ACC112 (cell line): ENCODE measurements around the gene SHISA6.

Source experiments
- H2AFZ ChIP-seq: fragments of 200-600 bp; sonication (generic); one replicate; pipeline ENCODE4 v1.6.0; 2017; ENCODE audit warnings: antibody characterized with exemption, low read length; ENCODE audit not compliant: unreplicated experiment
- H3K27ac ChIP-seq: fragments of 200-600 bp; sonication (generic); 2 replicates; pipeline ENCODE4 v1.5.1; 2014; ENCODE audit warnings: low read depth, mild to moderate bottlenecking, antibody characterized with exemption, low read length, moderate library complexity
- H3K27me3 ChIP-seq: fragments of 200-600 bp; sonication (generic); 2 replicates; pipeline ENCODE4 v1.6.1; 2014; ENCODE audit warnings: mild to moderate bottlenecking, antibody characterized with exemption, low read length, moderate library complexity, mixed read lengths; ENCODE audit not compliant: insufficient read depth
- H3K36me3 ChIP-seq: fragments of 200-600 bp; sonication (generic); 2 replicates; pipeline ENCODE4 v1.6.1; 2016; ENCODE audit warnings: mild to moderate bottlenecking, antibody characterized with exemption, low read length, moderate library complexity, mixed read lengths; ENCODE audit not compliant: insufficient read depth
- H3K4me1 ChIP-seq: fragments of 200-600 bp; sonication (generic); one replicate; pipeline ENCODE4 v1.6.1; 2016; ENCODE audit warnings: low read length, mixed read lengths; ENCODE audit not compliant: insufficient read depth, unreplicated experiment, control insufficient read depth
- H3K4me3 ChIP-seq: fragments of 200-600 bp; sonication (generic); 2 replicates; pipeline ENCODE4 v1.5.1; 2014; ENCODE audit warnings: mild to moderate bottlenecking, low read depth, low read length
- H3K79me2 ChIP-seq: fragments of 200-600 bp; sonication (generic); one replicate; pipeline ENCODE4 v1.6.0; 2016; ENCODE audit warnings: low read length; ENCODE audit not compliant: control insufficient read depth, unreplicated experiment, insufficient read depth

Gene SHISA6

GRCh38 chr17:11240841-11241610 lies at the start of gene SHISA6:
TSS of gene SHISA6 (plus strand) at chr17:11241213.
- Histone ChIP-seq H3K4me1 (no peaks in the 10 kb centered on the region), H3K27me3 (peaks cover 9% of the 10 kb centered on the region), H3K36me3 (no peaks in the 10 kb centered on the region), H2AFZ (no peak within 1 kb of the TSS), H3K27ac (no peak within 1 kb of the TSS), H3K4me3 (no peak within 1 kb of the TSS), H3K79me2 (no peaks in the 10 kb centered on the region)

DNA sequence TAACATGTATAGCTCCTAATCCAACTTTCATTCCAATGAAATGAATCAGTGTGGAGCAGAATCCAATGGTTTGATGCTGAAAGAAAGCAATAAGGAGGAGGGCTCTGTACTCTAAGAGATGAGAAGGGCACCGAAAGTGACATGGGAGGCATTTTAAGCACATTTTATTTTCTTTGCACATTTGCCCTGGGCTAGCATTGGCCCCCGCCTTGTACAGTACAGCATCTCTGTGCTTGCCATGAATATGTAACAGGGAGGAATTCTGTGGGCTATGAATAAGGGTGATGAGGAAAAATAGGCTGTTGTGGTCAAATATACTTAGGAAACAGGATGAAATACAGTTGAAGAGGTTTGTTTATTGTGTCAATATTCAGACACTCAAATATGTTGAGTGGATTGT lies 45.2 kb upstream of the SHISA6 start:
- Histone ChIP-seq H3K27me3 (no peaks in the 10 kb centered on the region), H3K4me1 (no peaks in the 10 kb centered on the region), H3K4me3 (no peak overlapping the region), H3K27ac (no peak overlapping the region), H3K36me3 (no peaks in the 10 kb centered on the region), H3K79me2 (no peaks in the 10 kb centered on the region), H2AFZ (no peak overlapping the region)

- H3K36me3 ChIP-seq = no peaks in the 10 kb centered on the region
- H3K27ac ChIP-seq = no peak overlapping the region
- H2AFZ ChIP-seq = no peak overlapping the region
- H3K4me3 ChIP-seq = no peak overlapping the region
- H3K4me1 ChIP-seq = no peaks in the 10 kb centered on the region
- no peaks in the 10 kb centered on the region for H3K79me2 ChIP-seq
- no peaks in the 10 kb centered on the region for H3K27me3 ChIP-seq
Measured at GRCh38 chr17:11204991-11205390, 36.0 kb upstream of the SHISA6 start.

DNA sequence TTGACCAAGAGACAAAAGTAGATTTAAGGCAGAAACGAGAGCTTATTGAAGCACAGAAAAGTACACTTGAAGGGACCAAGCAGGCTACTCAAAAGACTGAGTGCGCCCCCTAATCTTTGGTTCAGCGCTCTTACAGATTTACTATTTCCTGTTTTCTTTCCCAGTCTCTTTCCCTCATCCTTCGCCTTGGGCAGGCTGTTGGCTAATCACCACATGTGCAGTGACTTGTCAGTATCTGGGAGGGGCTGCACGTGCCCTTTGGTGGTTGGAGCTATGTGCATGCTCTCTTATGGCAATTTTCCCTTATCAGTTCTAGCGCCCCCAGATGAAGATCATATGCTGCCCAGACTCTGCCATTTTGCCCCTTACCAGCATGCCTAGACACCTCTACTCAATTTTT lies 35.4 kb upstream of the SHISA6 start:
- H3K4me3 ChIP-seq = no peak overlapping the region
- no peaks in the 10 kb centered on the region for H3K27me3 ChIP-seq

DNA sequence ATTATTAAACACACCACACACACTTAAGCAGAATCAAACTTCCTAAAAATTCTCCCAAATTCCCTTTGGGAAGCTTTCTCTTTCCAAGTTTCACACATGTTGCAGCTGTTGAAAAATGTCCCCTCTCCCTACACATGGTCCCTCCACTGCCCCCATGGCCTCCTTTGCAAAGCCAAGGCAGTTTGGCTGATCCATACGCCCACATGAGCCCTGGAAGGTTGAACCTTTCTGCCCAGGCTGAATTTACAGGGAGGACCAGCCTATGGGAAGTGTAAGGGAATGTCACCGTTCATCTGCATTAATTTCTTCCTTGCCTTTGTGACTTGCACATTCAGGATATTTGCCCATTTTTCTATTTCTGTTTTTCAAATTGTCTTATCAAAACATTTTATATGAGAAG lies 31.1 kb upstream of the SHISA6 start:
- Histone ChIP-seq H3K4me3 (no peak overlapping the region), H3K4me1 (no peaks in the 10 kb centered on the region), H2AFZ (no peak overlapping the region), H3K27me3 (no peaks in the 10 kb centered on the region), H3K36me3 (no peaks in the 10 kb centered on the region), H3K27ac (no peak overlapping the region), H3K79me2 (no peaks in the 10 kb centered on the region)

More for the DNA sequence above, 35.4 kb upstream of the SHISA6 start:
- H3K79me2 ChIP-seq = no peaks in the 10 kb centered on the region
- no peaks in the 10 kb centered on the region for H3K36me3 ChIP-seq
- no peak overlapping the region for H3K27ac ChIP-seq
- no peaks in the 10 kb centered on the region for H3K4me1 ChIP-seq
- H2AFZ ChIP-seq = no peak overlapping the region

DNA sequence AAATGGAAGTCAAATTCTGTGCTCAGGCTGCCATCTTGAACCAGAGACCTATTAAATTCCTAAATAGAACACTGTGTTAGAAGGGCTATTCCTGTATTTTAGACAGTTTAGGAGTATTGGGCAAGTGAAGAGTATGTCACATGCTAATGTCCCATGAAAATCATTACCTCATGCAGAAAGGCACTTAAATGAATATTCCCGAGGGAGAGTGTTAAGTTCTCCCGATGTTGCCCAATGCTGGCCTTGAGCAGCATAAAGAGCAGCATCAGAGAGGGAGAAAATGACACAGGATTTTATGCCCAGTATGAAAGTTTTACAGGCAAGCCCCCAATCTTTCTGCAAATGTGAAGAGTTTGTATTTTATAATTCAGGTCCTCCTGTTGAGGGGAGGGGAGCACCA lies 28.2 kb upstream of the SHISA6 start:
- H3K4me1 ChIP-seq = no peaks in the 10 kb centered on the region
- H3K27me3 ChIP-seq = no peaks in the 10 kb centered on the region
- H3K79me2 ChIP-seq = no peaks in the 10 kb centered on the region
- H3K4me3 ChIP-seq = no peak overlapping the region
- no peak overlapping the region for H3K27ac ChIP-seq
- no peak overlapping the region for H2AFZ ChIP-seq
- no peaks in the 10 kb centered on the region for H3K36me3 ChIP-seq

DNA sequence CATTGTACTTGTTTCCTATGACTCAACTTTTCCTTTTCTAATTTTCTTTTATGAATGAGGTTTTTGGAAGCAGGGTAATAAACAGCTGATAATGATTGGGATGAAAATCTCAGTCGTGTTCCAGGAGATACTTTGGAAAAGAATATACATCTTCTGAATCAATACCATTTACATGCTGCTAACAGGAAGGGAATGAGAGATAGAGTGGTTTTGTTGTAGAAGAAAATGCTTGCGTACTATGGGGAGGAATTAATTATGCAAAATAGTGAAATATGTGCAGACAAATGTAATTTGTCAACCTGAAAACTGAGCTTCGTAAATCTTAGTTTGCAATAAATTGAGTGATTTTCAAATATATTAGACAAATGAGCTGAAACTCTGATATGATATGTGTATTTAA lies 24.0 kb upstream of the SHISA6 start:
- no peaks in the 10 kb centered on the region for H3K4me1 ChIP-seq
- H3K4me3 ChIP-seq = no peak overlapping the region
- H2AFZ ChIP-seq = no peak overlapping the region
- H3K27ac ChIP-seq = no peak overlapping the region
- H3K79me2 ChIP-seq = no peaks in the 10 kb centered on the region
- H3K36me3 ChIP-seq = no peaks in the 10 kb centered on the region
- no peaks in the 10 kb centered on the region for H3K27me3 ChIP-seq

- no peak overlapping the region for H2AFZ ChIP-seq
- no peaks in the 10 kb centered on the region for H3K79me2 ChIP-seq
- no peaks in the 10 kb centered on the region for H3K36me3 ChIP-seq
- no peaks in the 10 kb centered on the region for H3K4me1 ChIP-seq
- no peak overlapping the region for H3K4me3 ChIP-seq
- H3K27ac ChIP-seq = no peak overlapping the region
- H3K27me3 ChIP-seq = no peaks in the 10 kb centered on the region
Measured at GRCh38 chr17:11221196-11221595, 19.8 kb upstream of the SHISA6 start.

DNA sequence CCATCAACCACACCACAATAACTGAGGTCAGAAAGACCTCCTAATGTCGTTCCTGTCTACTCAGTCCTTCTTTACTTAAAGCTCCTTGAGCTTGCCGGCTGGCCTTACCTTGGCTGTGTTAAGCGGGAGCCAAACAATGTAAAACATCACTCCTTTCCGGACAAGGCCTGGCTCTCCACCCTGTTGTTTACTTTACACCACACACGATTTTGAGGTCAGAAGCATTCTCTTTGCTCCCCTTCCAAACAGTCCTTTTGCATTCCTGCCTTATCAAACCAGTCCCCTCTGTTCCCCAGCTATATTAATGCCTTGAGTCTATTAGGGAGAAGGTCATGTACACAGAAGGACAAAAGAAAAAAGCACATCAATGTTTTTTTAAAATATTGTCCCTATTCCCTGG lies 19.3 kb upstream of the SHISA6 start:
- no peaks in the 10 kb centered on the region for H3K4me1 ChIP-seq
- H3K27ac ChIP-seq = no peak overlapping the region
- no peaks in the 10 kb centered on the region for H3K27me3 ChIP-seq
- no peaks in the 10 kb centered on the region for H3K36me3 ChIP-seq
- no peaks in the 10 kb centered on the region for H3K79me2 ChIP-seq
- no peak overlapping the region for H2AFZ ChIP-seq
- H3K4me3 ChIP-seq = no peak overlapping the region

DNA sequence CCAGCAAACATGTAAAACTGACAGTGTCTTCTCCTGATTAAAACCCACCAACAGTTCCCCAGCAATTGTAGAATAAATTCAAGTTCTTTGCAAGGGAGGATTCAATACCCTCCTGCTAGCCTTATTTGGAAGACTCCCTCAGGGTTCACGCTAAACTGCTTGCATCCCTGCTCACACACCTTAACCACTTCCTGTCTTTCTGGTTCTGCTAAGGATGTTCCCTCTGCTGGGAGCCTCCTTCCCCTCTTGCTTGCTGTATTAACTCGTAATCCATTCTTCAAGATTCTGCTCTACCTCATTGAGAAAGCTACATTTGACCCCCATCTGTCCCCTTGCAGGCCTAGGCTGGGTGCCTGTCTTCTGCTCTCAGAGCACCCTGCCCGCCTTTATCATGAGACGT lies 2.3 kb upstream of the SHISA6 start:
- Histone ChIP-seq H3K4me1 (no peaks in the 10 kb centered on the region), H3K27me3 (peaks cover 9% of the 10 kb centered on the region), H3K79me2 (no peaks in the 10 kb centered on the region), H3K27ac (no peak overlapping the region), H3K36me3 (no peaks in the 10 kb centered on the region), H2AFZ (no peak overlapping the region), H3K4me3 (no peak overlapping the region)

- Histone ChIP-seq H3K4me3 (no peak overlapping the region), H2AFZ (no peak overlapping the region), H3K36me3 (no peaks in the 10 kb centered on the region), H3K79me2 (no peaks in the 10 kb centered on the region), H3K27ac (no peak overlapping the region), H3K27me3 (peaks cover 9% of the 10 kb centered on the region), H3K4me1 (no peaks in the 10 kb centered on the region)
Measured at GRCh38 chr17:11239379-11239970, 1.5 kb upstream of the SHISA6 start.
